NCI-H2227 treated with DMSO at 0.1 percent for 48 hours (cell line): Measurements from ENCODE around the gene MCOLN2.

Experiments
- DNase-seq: peaks from one replicate; lab custom pipeline; 2025; lab: John Stamatoyannopoulos, UW

MCOLN2 gene

GRCh38 chr1:84985365-84985764 lies 11.5 kb downstream of the MCOLN2 start:
- DNase-seq = no peak

- DNase-seq = no peak
These were observed 14.5 kb downstream of the MCOLN2 start for GRCh38 chr1:84982395-84982794.

- no peak for DNase-seq
These were observed 21.9 kb downstream of the MCOLN2 start for GRCh38 chr1:84975035-84975434.

GRCh38 chr1:84973498-84974334 lies 23.2 kb downstream of the MCOLN2 start:
- no peak for DNase-seq

GRCh38 chr1:84972377-84972987 lies 24.4 kb downstream of the MCOLN2 start:
- DNase-seq = no peak

GRCh38 chr1:84971957-84972356 lies 25.0 kb downstream of the MCOLN2 start:
- no peak for DNase-seq

- no peak for DNase-seq
These were observed 27.2 kb downstream of the MCOLN2 start for GRCh38 chr1:84969489-84970250.

- no peak for DNase-seq
These were observed 28.0 kb downstream of the MCOLN2 start for GRCh38 chr1:84968865-84969264.

- no peak for DNase-seq
These were observed 28.8 kb downstream of the MCOLN2 start for GRCh38 chr1:84968101-84968500.

GRCh38 chr1:84967666-84968065 lies 29.2 kb downstream of the MCOLN2 start:
- no peak for DNase-seq

GRCh38 chr1:84963021-84963420 lies 33.9 kb downstream of the MCOLN2 start:
- no peak for DNase-seq

GRCh38 chr1:84961316-84961715 lies 35.6 kb downstream of the MCOLN2 start:
- DNase-seq = no peak

GRCh38 chr1:84960371-84960770 lies 36.5 kb downstream of the MCOLN2 start:
- DNase-seq = no peak

GRCh38 chr1:84959294-84959693 lies 37.6 kb downstream of the MCOLN2 start:
- DNase-seq = no peak

GRCh38 chr1:84957966-84958365 lies 38.9 kb downstream of the MCOLN2 start:
- no peak for DNase-seq

GRCh38 chr1:84956655-84957054 lies 40.3 kb downstream of the MCOLN2 start:
- DNase-seq = no peak

- no peak for DNase-seq
These were observed 40.8 kb downstream of the MCOLN2 start for GRCh38 chr1:84956097-84956496.

GRCh38 chr1:84949664-84950063 lies 47.2 kb downstream of the MCOLN2 start:
- DNase-seq = no peak

- no peak for DNase-seq
These were observed 49.1 kb downstream of the MCOLN2 start for GRCh38 chr1:84947536-84948410.

GRCh38 chr1:84946631-84947030 lies 50.3 kb downstream of the MCOLN2 start:
- DNase-seq = no peak

- DNase-seq = peak; percentile 93
These were observed 52.0 kb downstream of the MCOLN2 start for GRCh38 chr1:84944767-84945486.
